ENCODE results near the gene SP1. TPM values are rescaled to one million over a fixed set of nuclear protein-coding genes. Genes with fewer than 3 reads are reported as not detected.

SP1 gene
- total and polyA plus RNA-seq, 9 of the 15 experiments (the other 6 are each of a cell fraction or from before 2014, with no cell fraction given) = 8.0 to 65.5 (median 41.6) TPM

- TF ChIP-seq HMG20A (CRISPR knock-in tag; conservative IDR thresholded peaks at IDR 0.05) = no peak
- TF ChIP-seq, protein P1, sequence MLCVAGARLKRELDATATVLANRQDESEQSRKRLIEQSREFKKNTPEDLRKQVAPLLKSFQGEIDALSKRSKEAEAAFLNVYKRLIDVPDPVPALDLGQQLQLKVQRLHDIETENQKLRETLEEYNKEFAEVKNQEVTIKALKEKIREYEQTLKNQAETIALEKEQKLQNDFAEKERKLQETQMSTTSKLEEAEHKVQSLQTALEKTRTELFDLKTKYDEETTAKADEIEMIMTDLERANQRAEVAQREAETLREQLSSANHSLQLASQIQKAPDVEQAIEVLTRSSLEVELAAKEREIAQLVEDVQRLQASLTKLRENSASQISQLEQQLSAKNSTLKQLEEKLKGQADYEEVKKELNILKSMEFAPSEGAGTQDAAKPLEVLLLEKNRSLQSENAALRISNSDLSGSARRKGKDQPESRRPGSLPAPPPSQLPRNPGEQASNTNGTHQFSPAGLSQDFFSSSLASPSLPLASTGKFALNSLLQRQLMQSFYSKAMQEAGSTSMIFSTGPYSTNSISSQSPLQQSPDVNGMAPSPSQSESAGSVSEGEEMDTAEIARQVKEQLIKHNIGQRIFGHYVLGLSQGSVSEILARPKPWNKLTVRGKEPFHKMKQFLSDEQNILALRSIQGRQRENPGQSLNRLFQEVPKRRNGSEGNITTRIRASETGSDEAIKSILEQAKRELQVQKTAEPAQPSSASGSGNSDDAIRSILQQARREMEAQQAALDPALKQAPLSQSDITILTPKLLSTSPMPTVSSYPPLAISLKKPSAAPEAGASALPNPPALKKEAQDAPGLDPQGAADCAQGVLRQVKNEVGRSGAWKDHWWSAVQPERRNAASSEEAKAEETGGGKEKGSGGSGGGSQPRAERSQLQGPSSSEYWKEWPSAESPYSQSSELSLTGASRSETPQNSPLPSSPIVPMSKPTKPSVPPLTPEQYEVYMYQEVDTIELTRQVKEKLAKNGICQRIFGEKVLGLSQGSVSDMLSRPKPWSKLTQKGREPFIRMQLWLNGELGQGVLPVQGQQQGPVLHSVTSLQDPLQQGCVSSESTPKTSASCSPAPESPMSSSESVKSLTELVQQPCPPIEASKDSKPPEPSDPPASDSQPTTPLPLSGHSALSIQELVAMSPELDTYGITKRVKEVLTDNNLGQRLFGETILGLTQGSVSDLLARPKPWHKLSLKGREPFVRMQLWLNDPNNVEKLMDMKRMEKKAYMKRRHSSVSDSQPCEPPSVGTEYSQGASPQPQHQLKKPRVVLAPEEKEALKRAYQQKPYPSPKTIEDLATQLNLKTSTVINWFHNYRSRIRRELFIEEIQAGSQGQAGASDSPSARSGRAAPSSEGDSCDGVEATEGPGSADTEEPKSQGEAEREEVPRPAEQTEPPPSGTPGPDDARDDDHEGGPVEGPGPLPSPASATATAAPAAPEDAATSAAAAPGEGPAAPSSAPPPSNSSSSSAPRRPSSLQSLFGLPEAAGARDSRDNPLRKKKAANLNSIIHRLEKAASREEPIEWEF (CRISPR knock-in tag; IDR thresholded peaks at IDR 0.05) = no peak
- no peak for TF ChIP-seq GATA2 (CRISPR knock-in tag; IDR thresholded peaks at IDR 0.05)
- TF ChIP-seq PML (IDR thresholded peaks at IDR 0.05; ENCODE audit: low read length) = peak; percentile 38; the same call in 1 of the 2 replicates
- no peak for TF ChIP-seq SIN3B (IDR thresholded peaks at IDR 0.05; ENCODE audit: low read depth)
- peak; percentile 23 for TF ChIP-seq TAL1 (IDR thresholded peaks at IDR 0.05)
- no peak for TF ChIP-seq HSF4 (CRISPR knock-in tag; IDR thresholded peaks at IDR 0.05; ENCODE audit: borderline replicate concordance)
- TF ChIP-seq GTF2F1 (IDR thresholded peaks at IDR 0.05; ENCODE audit: low read depth, low read length) = peak; percentile 90
- TF ChIP-seq TEAD2 (tag; IDR thresholded peaks at IDR 0.05) = no peak
- TF ChIP-seq EP300 (IDR thresholded peaks at IDR 0.05; ENCODE audit: low read length) = peak; percentile 54
- 0 out of 2 replicates have a peak, but pooled peaks have one; percentile 14 for TF ChIP-seq SAFB (IDR thresholded peaks at IDR 0.05; ENCODE audit: borderline replicate concordance, low read depth, low read length)
- TF ChIP-seq SREBF1 (IDR thresholded peaks at IDR 0.05; ENCODE audit: borderline replicate concordance, low read depth, low read length) = peak; percentile 73; the same call in 1 of the 2 replicates
- no peak; the same call in 1 of the 2 replicates for TF ChIP-seq CBFA2T3 (IDR thresholded peaks at IDR 0.05)
- no peak for TF ChIP-seq CSDE1 (IDR thresholded peaks at IDR 0.05)
- TF ChIP-seq, protein P2, sequence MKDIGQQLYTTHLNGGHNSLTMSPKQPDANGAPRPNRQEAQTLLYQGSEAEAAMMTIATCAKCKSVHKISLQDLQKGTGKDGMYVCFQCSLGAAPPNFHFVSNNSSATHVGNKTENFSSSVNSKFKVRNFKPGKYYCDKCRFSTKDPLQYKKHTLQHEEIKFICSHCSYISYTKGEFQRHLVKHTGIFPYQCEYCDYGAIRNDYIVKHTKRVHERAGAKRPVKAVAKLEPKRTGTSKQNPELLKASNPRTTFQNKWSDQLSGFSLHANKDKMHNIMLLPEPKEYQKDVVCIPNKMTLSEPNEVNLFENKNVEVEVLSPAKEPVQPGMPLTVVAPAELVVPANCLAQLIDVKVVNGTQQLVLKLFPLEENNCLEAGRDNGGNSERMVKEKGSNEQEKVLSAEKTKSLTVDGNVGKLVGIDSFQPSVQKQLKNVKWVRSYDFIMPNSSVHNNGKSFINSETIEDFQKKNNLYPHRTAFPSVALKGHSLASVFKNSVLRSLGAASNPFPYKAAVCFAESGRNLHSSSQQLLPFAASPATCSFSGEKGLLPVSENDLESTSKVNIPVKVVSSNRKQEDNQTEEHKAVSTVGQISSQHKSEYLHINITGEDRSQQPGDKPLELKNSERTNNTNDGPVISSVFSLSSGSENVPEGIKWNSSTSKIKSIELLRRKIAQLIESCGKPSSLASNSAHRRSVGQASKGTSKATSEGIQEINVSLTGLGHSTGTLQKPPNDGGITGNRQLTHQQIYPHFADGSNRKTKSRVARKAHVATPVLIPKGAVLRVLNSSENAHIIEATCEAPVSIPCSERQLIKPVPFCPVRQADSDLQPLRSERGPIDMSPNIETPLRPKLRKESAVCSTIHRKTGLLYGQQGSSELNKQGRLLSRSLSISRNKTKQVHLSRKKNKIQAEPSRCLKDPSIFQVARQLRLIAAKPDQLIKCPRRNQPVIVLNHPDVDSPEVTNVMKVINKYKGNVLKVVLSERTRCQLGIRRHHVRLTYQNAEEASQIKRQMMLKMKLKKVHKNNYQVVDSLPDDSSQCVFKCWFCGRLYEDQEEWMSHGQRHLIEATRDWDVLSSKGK (CRISPR knock-in tag; IDR thresholded peaks at IDR 0.05) = no peak
- no peak for TF ChIP-seq BDP1 (IDR thresholded peaks at IDR 0.05; ENCODE audit: insufficient read depth, insufficient read length)
- TF ChIP-seq RBM25 (IDR thresholded peaks at IDR 0.05; ENCODE audit: low read depth, low read length, severe bottlenecking) = no peak
- TF ChIP-seq ZNF75A (CRISPR knock-in tag; IDR thresholded peaks at IDR 0.05) = no peak
- TF ChIP-seq, protein P3, sequence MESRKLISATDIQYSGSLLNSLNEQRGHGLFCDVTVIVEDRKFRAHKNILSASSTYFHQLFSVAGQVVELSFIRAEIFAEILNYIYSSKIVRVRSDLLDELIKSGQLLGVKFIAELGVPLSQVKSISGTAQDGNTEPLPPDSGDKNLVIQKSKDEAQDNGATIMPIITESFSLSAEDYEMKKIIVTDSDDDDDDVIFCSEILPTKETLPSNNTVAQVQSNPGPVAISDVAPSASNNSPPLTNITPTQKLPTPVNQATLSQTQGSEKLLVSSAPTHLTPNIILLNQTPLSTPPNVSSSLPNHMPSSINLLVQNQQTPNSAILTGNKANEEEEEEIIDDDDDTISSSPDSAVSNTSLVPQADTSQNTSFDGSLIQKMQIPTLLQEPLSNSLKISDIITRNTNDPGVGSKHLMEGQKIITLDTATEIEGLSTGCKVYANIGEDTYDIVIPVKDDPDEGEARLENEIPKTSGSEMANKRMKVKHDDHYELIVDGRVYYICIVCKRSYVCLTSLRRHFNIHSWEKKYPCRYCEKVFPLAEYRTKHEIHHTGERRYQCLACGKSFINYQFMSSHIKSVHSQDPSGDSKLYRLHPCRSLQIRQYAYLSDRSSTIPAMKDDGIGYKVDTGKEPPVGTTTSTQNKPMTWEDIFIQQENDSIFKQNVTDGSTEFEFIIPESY (CRISPR knock-in tag; IDR thresholded peaks at IDR 0.05) = peak; percentile 68
- peak; percentile 8 for TF ChIP-seq FIP1L1 (IDR thresholded peaks at IDR 0.05; ENCODE audit: low read depth, low read length, poor library complexity, severe bottlenecking)
Measured at GRCh38 chr12:53451661-53452158, 71.7 kb downstream of the SP1 start, which contains the start of gene PCBP2 (continued).
